IPS-20b (cell line): Measurements from ENCODE around the gene GLMN.
"Not testable (repeated sequence)": the region's sequence is repeated elsewhere in the genome, so short reads cannot be mapped to it uniquely, and the experiment has no call there.

ENCODE experiments used
- H3K27ac ChIP-seq: one replicate; pipeline ENCODE4 v1.5.1; 2013; ENCODE audit warnings: low read length
- H3K27me3 ChIP-seq: 2 replicates; pipeline ENCODE4 v1.6.1; 2013; ENCODE audit warnings: mild to moderate bottlenecking, low read length, inconsistent platforms; ENCODE audit not compliant: insufficient read depth
- H3K36me3 ChIP-seq: 2 replicates; pipeline ENCODE4 v1.6.1; 2013; ENCODE audit warnings: low read depth, mild to moderate bottlenecking, inconsistent platforms, low read length, moderate library complexity; ENCODE audit not compliant: insufficient read depth
- H3K4me1 ChIP-seq: 2 replicates; pipeline ENCODE4 v1.6.1; 2013; ENCODE audit warnings: mild to moderate bottlenecking, control low read depth, inconsistent platforms, low read length, moderate library complexity; ENCODE audit not compliant: insufficient read depth
- H3K4me3 ChIP-seq: 2 replicates; pipeline ENCODE4 v1.5.1; 2013; ENCODE audit warnings: mild to moderate bottlenecking, low read length, inconsistent platforms
- H3K9ac ChIP-seq: 2 replicates; pipeline ENCODE4 v1.6.1; 2013; ENCODE audit warnings: low read depth, mild to moderate bottlenecking, inconsistent platforms, low read length, moderate library complexity
- H3K9me3 ChIP-seq: 2 replicates; pipeline ENCODE4 v1.6.1; 2013; ENCODE audit warnings: mild to moderate bottlenecking, low read depth, low read length, inconsistent platforms; ENCODE audit not compliant: insufficient read depth

GLMN gene

DNA sequence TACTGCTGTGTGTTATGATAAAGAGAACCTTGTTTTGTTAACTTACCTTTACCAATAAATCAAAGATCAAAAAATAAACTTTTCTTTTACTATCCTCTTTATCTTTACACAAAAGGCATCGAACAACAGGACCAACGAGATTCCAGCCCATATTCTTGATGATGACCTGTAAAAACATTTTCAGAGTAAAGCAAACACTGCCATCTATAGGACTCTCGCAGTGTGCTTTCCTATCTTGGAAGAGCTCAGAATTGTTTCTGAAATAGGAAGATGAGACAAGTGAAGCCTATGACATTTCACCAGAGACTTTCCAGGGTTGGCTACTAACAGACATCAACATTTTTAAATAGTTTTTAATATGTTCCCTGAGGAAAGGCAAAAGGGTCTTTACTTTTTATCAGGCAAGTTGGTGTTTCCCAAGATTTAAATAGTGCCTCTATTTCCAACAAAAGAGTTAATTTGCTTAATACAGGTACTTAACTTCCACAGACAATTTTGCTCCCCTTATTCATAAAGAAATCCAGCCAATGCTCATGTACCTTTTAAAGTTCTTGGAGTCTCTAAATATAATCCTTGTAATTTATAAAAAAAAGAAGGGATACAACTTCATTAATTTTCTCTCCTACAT lies 7.3 kb downstream of the GLMN start:
- Histone ChIP-seq H3K36me3 (peaks cover 76% of the 10 kb centered on the region), H3K9me3 (no peaks in the 10 kb centered on the region), H3K27ac (no peak overlapping the region), H3K4me1 (no peaks in the 10 kb centered on the region), H3K27me3 (no peaks in the 10 kb centered on the region), H3K9ac (no peak overlapping the region), H3K4me3 (no peak overlapping the region)

DNA sequence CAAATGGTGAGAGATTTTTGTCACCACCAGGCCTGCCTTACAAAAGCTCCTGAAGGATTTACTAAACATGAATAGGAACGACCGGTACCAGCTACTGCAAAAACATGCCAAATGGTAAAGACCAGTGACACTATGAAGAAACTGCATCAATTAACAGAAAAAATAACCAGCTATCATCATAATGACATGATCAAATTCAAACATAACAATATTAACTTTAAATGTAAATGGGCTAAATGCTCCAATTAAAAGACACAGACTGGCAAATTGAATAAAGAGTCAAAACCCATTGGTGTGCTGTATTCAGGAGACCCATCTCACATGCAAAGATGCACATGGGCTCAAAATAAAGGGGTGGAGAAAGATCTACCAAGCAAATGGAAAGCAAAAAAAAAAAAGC lies 17.4 kb downstream of the GLMN start:
- not testable (repeated sequence) for H3K4me1 ChIP-seq, H3K9me3 ChIP-seq, H3K9ac ChIP-seq, H3K27ac ChIP-seq, H3K4me3 ChIP-seq, H3K27me3 ChIP-seq
- H3K36me3 ChIP-seq, result peaks cover 49% of the 10 kb centered on the region

GRCh38 chr1:92279781-92280180 lies 19.0 kb downstream of the GLMN start:
- H3K27ac ChIP-seq, H3K9me3 ChIP-seq, H3K4me3 ChIP-seq, H3K27me3 ChIP-seq, H3K9ac ChIP-seq, H3K4me1 ChIP-seq: not testable (repeated sequence)
- H3K36me3 ChIP-seq, result peaks cover 45% of the 10 kb centered on the region

DNA sequence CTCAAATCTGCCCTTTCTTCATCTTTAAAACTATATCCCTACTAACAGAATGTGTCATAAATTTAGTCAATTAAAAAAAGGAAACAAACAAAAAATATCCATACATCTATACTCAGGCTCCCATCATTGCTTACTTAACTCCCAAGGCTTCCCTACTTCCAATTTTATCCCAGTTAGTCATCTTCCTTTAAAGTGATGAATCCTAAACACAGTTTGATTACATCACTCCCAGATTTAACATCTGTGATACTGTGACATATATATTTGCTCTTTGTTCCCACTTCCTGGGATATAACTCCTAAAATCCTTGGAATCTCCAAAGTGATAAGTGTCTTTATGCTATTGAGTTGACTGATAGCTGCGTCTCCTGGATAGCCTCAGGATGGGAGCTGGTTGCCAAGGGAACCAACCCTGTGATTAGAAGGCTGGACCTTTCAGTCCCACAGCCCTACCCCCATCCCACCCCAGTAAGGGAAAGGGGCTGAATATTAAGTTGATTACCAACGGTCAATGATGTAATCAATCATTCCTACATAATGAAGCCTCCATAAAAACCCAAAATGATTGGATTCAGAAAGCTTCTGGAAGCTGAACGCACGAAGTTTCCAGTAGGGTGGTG lies 21.6 kb downstream of the GLMN start:
- Histone ChIP-seq H3K9me3 (no peaks in the 10 kb centered on the region), H3K4me3 (no peak overlapping the region), H3K27ac (no peak overlapping the region), H3K36me3 (peaks cover 64% of the 10 kb centered on the region), H3K27me3 (no peaks in the 10 kb centered on the region), H3K9ac (no peak overlapping the region), H3K4me1 (no peaks in the 10 kb centered on the region)

DNA sequence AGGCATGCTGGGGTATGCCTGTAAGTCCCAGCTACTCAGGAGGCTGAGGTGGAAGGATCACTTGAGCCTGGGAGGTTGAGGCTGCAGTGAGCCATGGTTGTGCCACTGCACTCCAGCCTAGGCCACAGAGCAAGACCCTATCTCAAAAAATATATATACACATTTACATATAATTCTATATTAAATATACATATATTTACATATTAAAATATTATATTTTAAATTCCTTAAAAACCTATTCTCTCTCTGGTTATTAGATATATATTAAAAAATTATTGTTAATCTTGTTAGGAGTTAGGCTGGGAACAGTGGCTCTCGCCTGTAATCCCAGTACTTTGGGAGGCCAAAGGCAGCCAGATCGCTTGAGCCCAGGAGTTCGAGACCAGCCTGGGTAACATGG lies 22.7 kb downstream of the GLMN start:
- Histone ChIP-seq H3K4me3 (no peak overlapping the region), H3K4me1 (no peaks in the 10 kb centered on the region), H3K9me3 (no peaks in the 10 kb centered on the region), H3K27me3 (no peaks in the 10 kb centered on the region), H3K36me3 (peaks cover 75% of the 10 kb centered on the region), H3K27ac (no peak overlapping the region), H3K9ac (no peak overlapping the region)

DNA sequence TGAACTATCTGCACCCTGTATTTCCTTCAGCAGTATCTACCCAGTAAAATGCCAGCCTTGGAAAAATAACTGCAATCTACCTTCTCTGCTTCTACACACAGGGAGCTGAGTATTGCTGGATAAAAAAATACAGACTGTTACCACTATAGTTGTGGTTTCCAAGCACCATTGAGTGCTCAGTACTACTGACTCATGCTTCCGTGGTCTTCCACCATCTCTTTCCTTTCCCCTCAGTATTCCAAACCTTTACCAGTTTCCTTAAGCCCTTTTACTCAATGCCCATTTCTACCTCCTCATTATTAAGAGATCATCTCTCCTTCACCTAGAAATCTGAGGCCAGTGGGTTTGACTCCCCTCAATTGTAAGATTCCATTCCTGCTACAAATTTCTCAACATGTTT lies 23.8 kb downstream of the GLMN start:
- H3K36me3 ChIP-seq, result peaks cover 77% of the 10 kb centered on the region
- no peaks in the 10 kb centered on the region for H3K9me3 ChIP-seq
- H3K27me3 ChIP-seq, result no peaks in the 10 kb centered on the region
- H3K4me3 ChIP-seq, result no peak overlapping the region
- H3K27ac ChIP-seq, result no peak overlapping the region
- H3K4me1 ChIP-seq, result no peaks in the 10 kb centered on the region
- H3K9ac ChIP-seq, result no peak overlapping the region

GRCh38 chr1:92273039-92273438 lies 25.7 kb downstream of the GLMN start:
- H3K4me3 ChIP-seq, result no peak overlapping the region
- H3K9ac ChIP-seq, result no peak overlapping the region
- no peak overlapping the region for H3K27ac ChIP-seq
- H3K36me3 ChIP-seq, result peaks cover 80% of the 10 kb centered on the region
- H3K4me1 ChIP-seq, result no peaks in the 10 kb centered on the region
- H3K27me3 ChIP-seq, result no peaks in the 10 kb centered on the region
- no peaks in the 10 kb centered on the region for H3K9me3 ChIP-seq

- Histone ChIP-seq H3K4me1 (no peaks in the 10 kb centered on the region), H3K9ac (no peak overlapping the region), H3K9me3 (no peaks in the 10 kb centered on the region), H3K4me3 (no peak overlapping the region), H3K36me3 (peaks cover 75% of the 10 kb centered on the region), H3K27ac (no peak overlapping the region), H3K27me3 (no peaks in the 10 kb centered on the region)
Observed at GRCh38 chr1:92262516-92262915, 36.3 kb downstream of the GLMN start.

GRCh38 chr1:92259350-92259749 lies 39.4 kb downstream of the GLMN start:
- H3K9ac ChIP-seq, result no peak overlapping the region
- no peaks in the 10 kb centered on the region for H3K9me3 ChIP-seq
- no peak overlapping the region for H3K4me3 ChIP-seq
- no peak overlapping the region for H3K27ac ChIP-seq
- H3K27me3 ChIP-seq, result no peaks in the 10 kb centered on the region
- H3K4me1 ChIP-seq, result no peaks in the 10 kb centered on the region
- H3K36me3 ChIP-seq, result peaks cover 48% of the 10 kb centered on the region

DNA sequence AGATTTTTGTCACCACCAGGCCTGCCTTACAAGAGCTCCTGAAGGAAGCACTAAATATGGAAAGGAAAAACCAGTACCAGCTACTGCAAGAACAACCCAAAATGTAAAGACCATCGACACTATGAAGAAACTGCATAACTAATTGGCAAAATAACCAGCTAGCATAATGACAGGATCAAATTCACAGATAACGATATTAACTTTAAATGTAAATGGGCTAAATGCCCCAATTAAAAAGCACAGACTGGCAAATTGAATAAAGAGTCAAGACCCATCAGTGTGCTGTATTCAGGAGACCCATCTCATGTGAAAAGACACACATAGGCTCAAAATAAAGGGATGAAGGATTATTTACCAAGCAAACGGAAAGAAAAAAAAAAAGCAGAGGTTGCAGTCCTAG lies 44.1 kb downstream of the GLMN start:
- H3K4me1 ChIP-seq, result not testable (repeated sequence)

GRCh38 chr1:92244376-92244775 lies 54.4 kb downstream of the GLMN start:
- H3K27me3 ChIP-seq, result no peaks in the 10 kb centered on the region
- H3K27ac ChIP-seq, result no peak overlapping the region
- no peaks in the 10 kb centered on the region for H3K9me3 ChIP-seq
- H3K9ac ChIP-seq, result no peak overlapping the region
- no peaks in the 10 kb centered on the region for H3K4me1 ChIP-seq
- no peak overlapping the region for H3K4me3 ChIP-seq
- H3K36me3 ChIP-seq, result peaks cover 32% of the 10 kb centered on the region

More for the DNA sequence above, 44.1 kb downstream of the GLMN start:
- H3K36me3 ChIP-seq, result peaks cover 31% of the 10 kb centered on the region; the same call in 1 of the 2 replicates
- H3K27ac ChIP-seq, H3K4me3 ChIP-seq, H3K9me3 ChIP-seq, H3K27me3 ChIP-seq, H3K9ac ChIP-seq: not testable (repeated sequence)

DNA sequence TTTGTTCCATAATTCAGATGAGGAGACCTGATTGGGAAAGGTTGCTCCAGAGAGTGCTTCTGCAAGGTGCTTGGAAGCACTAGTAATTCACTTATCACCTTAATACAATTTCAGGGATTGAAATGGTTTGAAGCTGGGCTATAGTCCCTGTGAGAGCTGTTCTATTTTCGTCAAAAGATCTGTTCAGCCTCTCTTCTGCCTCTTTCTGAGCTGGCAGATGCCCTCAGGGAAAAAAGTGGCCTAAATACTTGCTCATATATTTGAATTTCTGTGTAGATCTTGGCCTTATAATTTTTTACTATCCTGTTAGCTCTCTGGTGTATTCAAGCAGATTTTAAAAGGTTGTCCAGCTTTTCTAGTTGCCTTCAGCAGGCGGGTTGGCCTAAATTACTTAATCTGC lies 58.8 kb downstream of the GLMN start:
- Histone ChIP-seq H3K4me3 (no peak overlapping the region), H3K27me3 (no peaks in the 10 kb centered on the region), H3K9me3 (no peaks in the 10 kb centered on the region), H3K27ac (no peak overlapping the region), H3K4me1 (no peaks in the 10 kb centered on the region), H3K36me3 (no peaks in the 10 kb centered on the region), H3K9ac (no peak overlapping the region)
